Osteocyte (in vitro differentiated cells): ENCODE measurements around the gene KLK13. TPM values are rescaled to one million over a fixed set of nuclear protein-coding genes. Genes with fewer than 3 reads are reported as not detected.

ENCODE experiments used
- DNase-seq: peaks from one replicate; pipeline ENCODE4 v3.0.0; 2021; ENCODE audit warnings: mixed read lengths; ENCODE audit not compliant: unreplicated experiment; ENCODE audit errors: extremely low spot score
- H3K27ac Mint-ChIP-seq: one replicate; pipeline ENCODE4 v1.8.0; 2021; ENCODE audit warnings: mild to moderate bottlenecking, mixed read lengths; ENCODE audit not compliant: unreplicated experiment
- H3K27me3 Mint-ChIP-seq: one replicate; pipeline ENCODE4 v1.8.0; 2021; ENCODE audit warnings: mixed read lengths; ENCODE audit not compliant: unreplicated experiment
- H3K36me3 Mint-ChIP-seq: one replicate; pipeline ENCODE4 v1.8.0; 2021; ENCODE audit warnings: mixed read lengths; ENCODE audit not compliant: unreplicated experiment
- H3K4me1 Mint-ChIP-seq: one replicate; pipeline ENCODE4 v1.8.0; 2021; ENCODE audit warnings: mixed read lengths; ENCODE audit not compliant: unreplicated experiment
- H3K4me3 Mint-ChIP-seq: one replicate; pipeline ENCODE4 v1.8.0; 2021; ENCODE audit warnings: mild to moderate bottlenecking, moderate library complexity, mixed read lengths; ENCODE audit not compliant: unreplicated experiment
- H3K9me3 Mint-ChIP-seq: one replicate; pipeline ENCODE4 v1.8.0; 2021; ENCODE audit warnings: mixed read lengths; ENCODE audit not compliant: unreplicated experiment
- CTCF ChIP-seq: fragments of 200-600 bp; sonication (generic); IDR thresholded peaks from 2 replicates; pipeline ENCODE4 v1.5.0; 2021; ENCODE audit warnings: antibody characterized with exemption, mild to moderate bottlenecking, moderate library complexity
- long read RNA-seq: library from polyadenylated mRNA; unstranded; transcript quantifications from one replicate; pipeline ENCODE4 v2.0.0, GENCODE V29; 2021
- total RNA-seq: library from RNA; stranded (reverse); gene quantifications from 2 replicates; pipeline ENCODE4 v1.2.1, GENCODE V29; 2021

The KLK13 gene
- total RNA-seq: not detected in 2 replicates
- long read RNA-seq: 0 reads

- Mint-ChIP-seq H3K4me1 (no peaks in the 10 kb centered on the region), H3K36me3 (no peaks in the 10 kb centered on the region), H3K27me3 (peaks cover 4% of the 10 kb centered on the region), H3K4me3 (no peak within 1 kb of the TSS), H3K9me3 (peaks cover 17% of the 10 kb centered on the region), H3K27ac (no peak within 1 kb of the TSS)
- DNase-seq: no peak
- no peak for TF ChIP-seq CTCF
These were observed at the start of gene KLK13 for GRCh38 chr19:51064534-51065220. Gene KLK13, minus strand, starts transcription at chr19:51065092. Its CDS starts 25 bp downstream, at chr19:51065067.

- no peaks in the 10 kb centered on the region for H3K27me3 Mint-ChIP-seq
- H3K4me1 Mint-ChIP-seq: no peaks in the 10 kb centered on the region
- DNase-seq: no peak
- H3K27ac Mint-ChIP-seq: no peak overlapping the region
- no peak overlapping the region for H3K4me3 Mint-ChIP-seq
- TF ChIP-seq CTCF: no peak
- H3K9me3 Mint-ChIP-seq: no peaks in the 10 kb centered on the region
- H3K36me3 Mint-ChIP-seq: no peaks in the 10 kb centered on the region
These were observed 49.3 kb upstream of the KLK13 start for GRCh38 chr19:51114087-51114729.

- Mint-ChIP-seq H3K27me3 (no peaks in the 10 kb centered on the region), H3K9me3 (no peaks in the 10 kb centered on the region), H3K4me3 (no peak overlapping the region), H3K36me3 (no peaks in the 10 kb centered on the region), H3K27ac (no peak overlapping the region), H3K4me1 (peaks cover 16% of the 10 kb centered on the region)
- no peak for DNase-seq
- TF ChIP-seq CTCF: peak; percentile 13
These were observed 46.7 kb upstream of the KLK13 start for GRCh38 chr19:51111606-51112005.

- Mint-ChIP-seq H3K9me3 (no peaks in the 10 kb centered on the region), H3K27me3 (no peaks in the 10 kb centered on the region), H3K4me3 (no peak overlapping the region), H3K36me3 (no peaks in the 10 kb centered on the region), H3K4me1 (peaks cover 18% of the 10 kb centered on the region), H3K27ac (no peak overlapping the region)
- DNase-seq: no peak
- no peak for TF ChIP-seq CTCF
These were observed 45.7 kb upstream of the KLK13 start for GRCh38 chr19:51110666-51110971.

- no peak for TF ChIP-seq CTCF
- Mint-ChIP-seq H3K9me3 (no peaks in the 10 kb centered on the region), H3K27me3 (no peaks in the 10 kb centered on the region), H3K27ac (peak overlapping the region; percentile 91), H3K4me3 (peak overlapping the region; percentile 97), H3K36me3 (no peaks in the 10 kb centered on the region), H3K4me1 (peaks cover 18% of the 10 kb centered on the region)
- no peak for DNase-seq
These were observed 43.9 kb upstream of the KLK13 start for GRCh38 chr19:51108805-51109146.
